GM19372 (cell line): Measurements from ENCODE around the gene ERMAP.
"Not testable (repeated sequence)": the region's sequence is repeated elsewhere in the genome, so short reads cannot be mapped to it uniquely, and the experiment has no call there.

ENCODE experiments used
- ATAC-seq: cut with Tn5 transposase; IDR thresholded peaks from one replicate; pipeline ENCODE4 v1.9.1; 2021; ENCODE audit warnings: mild to moderate bottlenecking, low read depth, moderate library complexity; ENCODE audit not compliant: unreplicated experiment

ERMAP gene

GRCh38 chr1:42841440-42842147 is 24.7 kb downstream of the ERMAP start:
- ATAC-seq = no peak

- ATAC-seq = no peak
Measured at GRCh38 chr1:42844592-42845140, 27.7 kb downstream of the ERMAP start.

- ATAC-seq = no peak
Measured at GRCh38 chr1:42845193-42845592, 28.3 kb downstream of the ERMAP start.

GRCh38 chr1:42845866-42846256 is 28.9 kb downstream of the ERMAP start:
- peak; percentile 16 for ATAC-seq

GRCh38 chr1:42846257-42847110 is 29.6 kb downstream of the ERMAP start, which contains the start of gene ZNF691:
ZNF691 (plus strand) TSS chr1:42846613; CDS start chr1:42849659, 3,046 bp downstream.
- peak; percentile 86 for ATAC-seq

GRCh38 chr1:42847111-42847595 is 30.2 kb downstream of the ERMAP start:
- no peak for ATAC-seq

GRCh38 chr1:42847721-42848460 is 31.0 kb downstream of the ERMAP start:
- no peak for ATAC-seq

- no peak for ATAC-seq
Measured at GRCh38 chr1:42848823-42849537, 32.1 kb downstream of the ERMAP start.

GRCh38 chr1:42849944-42850343 is 33.0 kb downstream of the ERMAP start:
- ATAC-seq = no peak

GRCh38 chr1:42851420-42851819 is 34.5 kb downstream of the ERMAP start:
- ATAC-seq = no peak

- no peak for ATAC-seq
Measured at GRCh38 chr1:42851960-42852607, 35.2 kb downstream of the ERMAP start.

GRCh38 chr1:42852608-42852980 is 35.7 kb downstream of the ERMAP start:
- ATAC-seq = no peak

- no peak for ATAC-seq
Measured at GRCh38 chr1:42853116-42853884, 36.4 kb downstream of the ERMAP start.

GRCh38 chr1:42856554-42856953 is 39.6 kb downstream of the ERMAP start:
- ATAC-seq = not testable (repeated sequence)

- not testable (repeated sequence) for ATAC-seq
Measured at GRCh38 chr1:42859366-42859765, 42.4 kb downstream of the ERMAP start.

GRCh38 chr1:42860339-42861013 is 43.6 kb downstream of the ERMAP start:
- no peak for ATAC-seq

GRCh38 chr1:42861014-42861399 is 44.1 kb downstream of the ERMAP start:
- no peak for ATAC-seq

- ATAC-seq = no peak
Measured at GRCh38 chr1:42866549-42866948, 49.6 kb downstream of the ERMAP start.
